Measurements from ENCODE around the gene HLA-DQA1.
"Not testable (repeated sequence)": the region's sequence is repeated elsewhere in the genome, so short reads cannot be mapped to it uniquely, and the experiment has no call there.

The HLA-DQA1 gene

GRCh38 chr6:32622545-32623401 is 14.4 kb upstream of the HLA-DQA1 start:
- peak; percentile 9 for DNase-seq

GRCh38 chr6:32623693-32624092 is 13.5 kb upstream of the HLA-DQA1 start:
- DNase-seq: no peak

- DNase-seq: no peak
Observed at GRCh38 chr6:32624565-32624964, 12.6 kb upstream of the HLA-DQA1 start.

- no peak for DNase-seq
Observed at GRCh38 chr6:32625137-32625536, 12.1 kb upstream of the HLA-DQA1 start.

- no peak for DNase-seq
Observed at GRCh38 chr6:32627249-32627648, 10.0 kb upstream of the HLA-DQA1 start.

GRCh38 chr6:32627831-32628230 is 9.4 kb upstream of the HLA-DQA1 start:
- no peak for DNase-seq

- not testable (repeated sequence) for DNase-seq
Observed at GRCh38 chr6:32629793-32630192, 7.4 kb upstream of the HLA-DQA1 start.

- DNase-seq: no peak
Observed at GRCh38 chr6:32635526-32636123, 1.6 kb upstream of the HLA-DQA1 start.

- DNase-seq: no peak
Observed at GRCh38 chr6:32637883-32638282, 677 bp downstream of the HLA-DQA1 start.

GRCh38 chr6:32638532-32639219 is 1.5 kb downstream of the HLA-DQA1 start:
- no peak for DNase-seq

GRCh38 chr6:32639440-32640394 is 2.5 kb downstream of the HLA-DQA1 start:
- DNase-seq: no peak

GRCh38 chr6:32641122-32641521 is 3.9 kb downstream of the HLA-DQA1 start:
- DNase-seq: no peak

- not testable (repeated sequence) for DNase-seq
Observed at GRCh38 chr6:32641785-32642719, 4.8 kb downstream of the HLA-DQA1 start.

- no peak for DNase-seq
Observed at GRCh38 chr6:32642720-32643106, 5.5 kb downstream of the HLA-DQA1 start.

- no peak for DNase-seq
Observed at GRCh38 chr6:32643904-32644303, 6.7 kb downstream of the HLA-DQA1 start.

- DNase-seq: no peak
Observed at GRCh38 chr6:32645047-32645703, 8.0 kb downstream of the HLA-DQA1 start.

- no peak for DNase-seq
Observed at GRCh38 chr6:32655203-32655710, 18.1 kb downstream of the HLA-DQA1 start.

- not testable (repeated sequence) for DNase-seq
Observed at GRCh38 chr6:32657329-32657728, 20.1 kb downstream of the HLA-DQA1 start.

GRCh38 chr6:32657819-32658218 is 20.6 kb downstream of the HLA-DQA1 start:
- not testable (repeated sequence) for DNase-seq

GRCh38 chr6:32658268-32658897 is 21.2 kb downstream of the HLA-DQA1 start:
- DNase-seq: no peak
